ENCODE results near the gene TRIM31.

DNA sequence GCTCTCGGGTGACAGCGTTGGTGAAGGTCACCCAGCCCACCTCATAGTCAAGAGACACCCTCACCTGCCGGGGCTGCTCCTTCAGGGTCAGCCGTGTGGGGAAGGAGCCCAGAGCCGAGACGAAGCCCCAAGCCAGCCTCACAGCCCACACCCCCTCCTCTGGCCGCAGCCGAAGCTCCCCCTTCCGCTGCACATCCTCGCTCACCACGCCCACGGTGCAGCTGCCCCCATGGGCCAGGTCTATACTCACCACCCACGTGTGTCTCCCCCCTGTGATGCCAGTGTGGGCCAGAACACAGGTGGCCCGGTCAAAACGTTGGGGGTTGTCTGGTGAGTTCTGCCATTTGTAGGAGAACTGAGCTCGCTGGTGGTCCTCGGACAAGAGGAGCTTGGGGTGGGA, 41.2 kb upstream of the TRIM31 start:
- no peak for TF ChIP-seq CTCF (IDR thresholded peaks at IDR 0.05; ENCODE audit: poor library complexity, severe bottlenecking)
- no peak for TF ChIP-seq EP300 (conservative IDR thresholded peaks at IDR 0.05; ENCODE audit: poor library complexity, severe bottlenecking)
- no peak for TF ChIP-seq POLR2AphosphoS5 (IDR thresholded peaks at IDR 0.05)
- no peak for TF ChIP-seq EZH2 (IDR thresholded peaks at IDR 0.05; ENCODE audit: borderline replicate concordance, insufficient read depth, low read length, poor library complexity, severe bottlenecking)
- no peak for TF ChIP-seq RAD21 (conservative IDR thresholded peaks at IDR 0.05)

All from neural cell (in vitro differentiated cells).